ENCODE data around the gene SPINK4.

DNA sequence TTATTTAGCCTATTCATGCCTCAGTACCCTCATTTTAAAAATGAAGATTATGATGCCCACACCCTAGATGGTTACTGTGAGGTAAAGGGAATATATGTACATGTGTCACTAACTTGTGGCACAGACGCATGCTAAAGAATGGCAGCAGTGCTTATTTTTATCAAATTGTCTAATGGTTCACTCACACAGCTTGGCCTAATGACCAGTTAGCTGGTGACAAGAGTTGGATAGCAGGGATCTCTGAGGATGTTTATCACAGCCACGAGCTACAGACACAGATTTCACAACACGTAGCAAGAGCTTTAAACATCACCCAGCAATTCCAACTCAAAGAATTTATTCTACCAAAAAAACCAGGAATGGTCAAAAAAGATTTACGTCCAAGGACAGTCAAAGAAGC, 17.3 kb downstream of the SPINK4 start:
- no peak for TF ChIP-seq POLR2A (IDR thresholded peaks at IDR 0.05)
- TF ChIP-seq, protein P1, sequence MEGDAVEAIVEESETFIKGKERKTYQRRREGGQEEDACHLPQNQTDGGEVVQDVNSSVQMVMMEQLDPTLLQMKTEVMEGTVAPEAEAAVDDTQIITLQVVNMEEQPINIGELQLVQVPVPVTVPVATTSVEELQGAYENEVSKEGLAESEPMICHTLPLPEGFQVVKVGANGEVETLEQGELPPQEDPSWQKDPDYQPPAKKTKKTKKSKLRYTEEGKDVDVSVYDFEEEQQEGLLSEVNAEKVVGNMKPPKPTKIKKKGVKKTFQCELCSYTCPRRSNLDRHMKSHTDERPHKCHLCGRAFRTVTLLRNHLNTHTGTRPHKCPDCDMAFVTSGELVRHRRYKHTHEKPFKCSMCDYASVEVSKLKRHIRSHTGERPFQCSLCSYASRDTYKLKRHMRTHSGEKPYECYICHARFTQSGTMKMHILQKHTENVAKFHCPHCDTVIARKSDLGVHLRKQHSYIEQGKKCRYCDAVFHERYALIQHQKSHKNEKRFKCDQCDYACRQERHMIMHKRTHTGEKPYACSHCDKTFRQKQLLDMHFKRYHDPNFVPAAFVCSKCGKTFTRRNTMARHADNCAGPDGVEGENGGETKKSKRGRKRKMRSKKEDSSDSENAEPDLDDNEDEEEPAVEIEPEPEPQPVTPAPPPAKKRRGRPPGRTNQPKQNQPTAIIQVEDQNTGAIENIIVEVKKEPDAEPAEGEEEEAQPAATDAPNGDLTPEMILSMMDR (IDR thresholded peaks at IDR 0.05) = no peak

Data from uterus (tissue), 2 donors.